Neural progenitor cell (in vitro differentiated cells): ENCODE measurements around the gene SORT1.

ENCODE experiments used
- CTCF ChIP-seq: fragments of 200-600 bp; sonication (generic); IDR thresholded peaks from 2 replicates; pipeline ENCODE4 v1.5.1; 2017; ENCODE audit warnings: antibody characterized with exemption, mild to moderate bottlenecking
- EZH2 ChIP-seq: fragments of 200-600 bp; sonication (generic); IDR thresholded peaks from 2 replicates; pipeline ENCODE4 v1.6.1; 2017; ENCODE audit warnings: antibody characterized with exemption, mild to moderate bottlenecking, moderate library complexity
- EZH2phosphoT487 ChIP-seq: fragments of 200-600 bp; sonication (generic); IDR thresholded peaks from 2 replicates; pipeline ENCODE4 v1.6.1; 2017; ENCODE audit warnings: antibody characterized with exemption

GRCh38 chr1:109399326-109399957 is 1.7 kb upstream of the SORT1 start:
- TF ChIP-seq CTCF (peak; percentile 75), EZH2 (no peak), EZH2phosphoT487 (no peak)
